Mesodermal cell (in vitro differentiated cells): ENCODE data around the gene RETN.

Source experiments
- H3K27ac ChIP-seq: 2 replicates; pipeline ENCODE4 v1.7.0; 2013; ENCODE audit warnings: mild to moderate bottlenecking, low read depth, low read length, moderate library complexity; ENCODE audit not compliant: severe bottlenecking
- H3K36me3 ChIP-seq: 2 replicates; pipeline ENCODE4 v1.7.1; 2013; ENCODE audit warnings: mild to moderate bottlenecking, low read length, moderate library complexity; ENCODE audit not compliant: control insufficient read depth, insufficient read depth
- H3K4me1 ChIP-seq: one replicate; pipeline ENCODE4 v1.7.1; 2013; ENCODE audit warnings: mild to moderate bottlenecking, low read length; ENCODE audit not compliant: insufficient read depth, control insufficient read depth, poor library complexity, severe bottlenecking
- H3K4me3 ChIP-seq: 2 replicates; pipeline ENCODE4 v1.7.0; 2013; ENCODE audit warnings: low read length, control low read depth, mild to moderate bottlenecking; ENCODE audit not compliant: insufficient read depth, poor library complexity, severe bottlenecking; ENCODE audit errors: extremely low read depth
- H3K9me3 ChIP-seq: 2 replicates; pipeline ENCODE4 v1.7.1; 2013; ENCODE audit warnings: mild to moderate bottlenecking, low read length, moderate library complexity; ENCODE audit not compliant: control insufficient read depth
- WGBS, 2 experiments: methylation state at CpG; one replicate each; pipeline ENCODE4 v1.1.5; 2013; ENCODE audit warnings: missing lambda C conversion rate in 2 of 2; ENCODE audit not compliant: insufficient coverage in 2 of 2; 5-methylcytosine and 5-hydroxymethylcytosine counted together

Gene RETN

DNA sequence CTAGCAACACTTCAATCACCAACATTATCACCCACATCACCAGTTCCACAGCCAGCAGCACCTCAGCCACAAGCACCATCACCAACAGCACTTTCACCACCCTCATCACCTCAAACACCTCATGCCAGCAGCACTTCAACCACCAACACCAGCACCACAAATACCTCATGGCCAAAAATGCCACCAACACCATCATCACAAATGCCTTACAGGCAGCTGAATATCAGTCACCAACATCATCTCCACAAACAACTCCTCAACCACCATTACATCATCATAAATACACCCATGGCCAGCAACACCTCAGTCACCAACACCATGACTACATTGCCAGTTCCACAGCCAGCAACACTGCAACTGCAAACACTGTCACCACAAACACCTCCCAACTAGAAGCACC, 22.6 kb downstream of the RETN start:
- H3K36me3 ChIP-seq, result no peaks in the 10 kb centered on the region
- no peaks in the 10 kb centered on the region for H3K4me1 ChIP-seq
- H3K4me3 ChIP-seq, result no peak overlapping the region
- no peak overlapping the region for H3K27ac ChIP-seq
- H3K9me3 ChIP-seq, result no peaks in the 10 kb centered on the region

GRCh38 chr19:7692417-7693088, 23.7 kb downstream of the RETN start:
- H3K4me3 ChIP-seq, result no peak overlapping the region
- H3K9me3 ChIP-seq, result no peaks in the 10 kb centered on the region
- 45 to 50% methylated on average over 10 to 13 of the region's 13 CpGs for WGBS, 2 experiments
- no peak overlapping the region for H3K27ac ChIP-seq
- no peaks in the 10 kb centered on the region for H3K4me1 ChIP-seq
- H3K36me3 ChIP-seq, result no peaks in the 10 kb centered on the region

- 40 to 93% methylated on average over 1 to 2 of the region's 4 CpGs for WGBS, 2 experiments
- H3K36me3 ChIP-seq, result no peaks in the 10 kb centered on the region
- no peak overlapping the region for H3K27ac ChIP-seq
- no peaks in the 10 kb centered on the region for H3K4me1 ChIP-seq
- no peaks in the 10 kb centered on the region for H3K9me3 ChIP-seq
- no peak overlapping the region for H3K4me3 ChIP-seq
Measured at GRCh38 chr19:7694499-7694898, 25.6 kb downstream of the RETN start.

- Histone ChIP-seq H3K9me3 (no peaks in the 10 kb centered on the region), H3K36me3 (no peaks in the 10 kb centered on the region), H3K27ac (no peak overlapping the region), H3K4me1 (no peaks in the 10 kb centered on the region), H3K4me3 (no peak overlapping the region)
- WGBS, 2 experiments, result 50 to 51% methylated on average over 7 of the region's 10 CpGs
Measured at GRCh38 chr19:7697721-7698287, 29.0 kb downstream of the RETN start.

- WGBS, 2 experiments, result 44 to 50% methylated on average over 5 to 9 of the region's 11 CpGs
- no peak overlapping the region for H3K4me3 ChIP-seq
- H3K9me3 ChIP-seq, result no peaks in the 10 kb centered on the region
- H3K27ac ChIP-seq, result no peak overlapping the region
- no peaks in the 10 kb centered on the region for H3K4me1 ChIP-seq
- H3K36me3 ChIP-seq, result no peaks in the 10 kb centered on the region
Measured at GRCh38 chr19:7698583-7698982, 29.7 kb downstream of the RETN start.

DNA sequence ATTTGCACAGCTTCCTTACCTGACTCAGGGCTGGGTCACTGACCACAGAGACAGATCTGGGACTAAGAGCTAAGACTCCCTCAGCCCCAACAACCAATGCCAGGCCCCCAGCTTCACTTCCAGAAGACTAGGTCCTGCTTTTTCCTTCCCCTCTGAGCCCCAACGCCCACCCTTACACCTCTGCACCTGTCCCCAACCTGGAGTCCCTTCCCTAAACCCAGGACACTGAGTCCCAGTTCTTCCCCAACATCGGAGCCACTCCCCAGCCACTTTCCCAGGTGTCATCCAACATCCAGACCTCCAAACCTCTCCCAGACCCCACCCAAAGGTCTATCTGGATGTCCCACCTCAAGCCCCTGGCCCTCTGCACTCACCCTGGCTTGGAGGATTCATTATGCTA, 30.2 kb downstream of the RETN start:
- WGBS, 2 experiments, result 35 to 58% methylated on average over 1 to 2 of the region's 2 CpGs

GRCh38 chr19:7699417-7700401, 30.9 kb downstream of the RETN start:
- H3K4me3 ChIP-seq, result no peak overlapping the region
- no peaks in the 10 kb centered on the region for H3K36me3 ChIP-seq
- H3K27ac ChIP-seq, result no peak overlapping the region
- 77 to 78% methylated on average over 8 to 10 of the region's 15 CpGs for WGBS, 2 experiments
- no peaks in the 10 kb centered on the region for H3K4me1 ChIP-seq
- H3K9me3 ChIP-seq, result no peaks in the 10 kb centered on the region

More for the DNA sequence above, 30.2 kb downstream of the RETN start:
- Histone ChIP-seq H3K4me3 (no peak overlapping the region), H3K4me1 (no peaks in the 10 kb centered on the region), H3K27ac (no peak overlapping the region), H3K9me3 (no peaks in the 10 kb centered on the region), H3K36me3 (no peaks in the 10 kb centered on the region)

GRCh38 chr19:7701049-7701653, 32.3 kb downstream of the RETN start:
- 84 to 85% methylated on average over 11 to 12 of the region's 12 CpGs for WGBS, 2 experiments
- no peaks in the 10 kb centered on the region for H3K9me3 ChIP-seq
- H3K4me3 ChIP-seq, result no peak overlapping the region
- H3K4me1 ChIP-seq, result no peaks in the 10 kb centered on the region
- no peaks in the 10 kb centered on the region for H3K36me3 ChIP-seq
- H3K27ac ChIP-seq, result no peak overlapping the region

DNA sequence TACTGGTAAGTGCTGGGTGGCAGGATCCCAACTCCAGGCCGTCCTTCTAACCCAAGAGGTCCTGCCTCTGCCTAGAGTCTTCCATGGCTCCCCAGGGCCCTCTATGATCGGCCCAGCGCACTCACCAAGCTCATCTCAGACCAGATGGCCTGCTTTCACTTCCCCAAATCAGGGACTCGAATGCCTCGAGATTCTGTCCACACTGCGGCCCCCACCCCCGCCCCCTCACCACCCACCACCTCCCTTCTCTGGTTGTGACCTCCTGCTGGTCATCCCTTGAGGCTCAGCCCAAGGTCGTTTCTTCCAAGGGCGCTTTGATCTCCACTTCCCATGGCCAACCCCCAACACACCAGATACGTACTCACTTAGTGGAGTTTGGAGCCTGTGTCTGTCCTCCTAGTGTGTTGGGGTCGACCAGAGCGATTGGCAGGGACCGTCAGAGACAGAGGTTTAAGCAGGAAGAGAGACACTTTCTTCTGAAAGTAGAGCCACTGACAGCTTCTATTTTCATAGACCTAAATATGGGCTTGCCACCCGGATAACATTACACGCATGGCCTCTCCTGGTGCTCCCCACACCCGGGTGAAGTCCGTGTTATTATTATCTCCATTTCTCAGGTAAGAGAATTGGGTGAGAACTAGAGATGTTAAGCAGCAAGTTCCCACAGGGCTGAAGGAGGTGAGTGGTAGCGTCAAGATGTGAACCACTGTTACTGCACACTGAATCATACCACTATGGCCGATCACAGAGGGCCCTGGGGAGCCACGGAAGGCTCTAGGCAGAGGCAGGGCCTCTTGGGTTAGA, 33.0 kb downstream of the RETN start, which contains the start of gene FCER2:
Gene FCER2, minus strand, starts transcription at position 478 of the 804 bp plus-strand sequence. CDS start 2,371 bp downstream, outside the sequence.
- Histone ChIP-seq H3K4me1 (no peaks in the 10 kb centered on the region), H3K36me3 (no peaks in the 10 kb centered on the region), H3K9me3 (no peaks in the 10 kb centered on the region), H3K27ac (no peak within 1 kb of the TSS), H3K4me3 (no peak within 1 kb of the TSS)
- WGBS, 2 experiments, result 64 to 68% methylated on average over 10 to 12 of the region's 20 CpGs

DNA sequence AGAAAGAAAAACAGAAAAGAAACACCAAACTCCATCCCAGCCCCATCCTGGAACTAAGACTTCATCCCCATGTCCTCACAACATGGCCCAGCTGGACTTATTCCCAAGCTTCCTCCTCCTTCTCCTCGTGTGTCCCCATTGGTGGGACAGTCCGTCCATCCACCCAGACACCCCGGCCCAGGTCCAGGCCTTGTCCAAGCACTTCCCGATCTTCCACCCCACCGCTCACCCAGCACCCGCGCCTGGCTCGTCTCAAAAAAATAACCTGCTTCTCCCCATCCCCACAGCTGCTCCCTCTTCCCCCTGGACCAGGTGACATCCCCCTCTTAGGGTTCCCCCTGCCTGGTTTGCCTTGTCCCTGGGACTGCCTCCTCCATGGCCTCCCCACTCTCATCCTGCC, 34.5 kb downstream of the RETN start:
- Histone ChIP-seq H3K4me1 (no peaks in the 10 kb centered on the region), H3K27ac (no peak overlapping the region), H3K9me3 (no peaks in the 10 kb centered on the region), H3K4me3 (no peak overlapping the region), H3K36me3 (no peaks in the 10 kb centered on the region)
- WGBS, 2 experiments, result 66 to 82% methylated on average over 5 to 8 of the region's 8 CpGs
